HEK293 (cell line): Measurements from ENCODE around the gene DCLK1.

Source experiments
- CTCF ChIP-seq: fragments of 450-650 bp; formaldehyde crosslinking; IDR thresholded peaks from 2 replicates; pipeline ENCODE4 v1.5.1; 2016; ENCODE audit warnings: missing biosample characterization, missing genetic modification characterization
- KLF16 ChIP-seq: fragments of 450-650 bp; formaldehyde crosslinking; IDR thresholded peaks from 2 replicates; pipeline ENCODE4 v1.5.1; 2017; ENCODE audit warnings: missing biosample characterization, missing genetic modification characterization
- SETDB1 ChIP-seq: IDR thresholded peaks from one replicate; pipeline ENCODE4 v1.6.1; 2017; ENCODE audit warnings: mild to moderate bottlenecking, low read length, moderate library complexity, mixed read lengths; ENCODE audit not compliant: insufficient read length
- SP2 ChIP-seq: fragments of 450-650 bp; formaldehyde crosslinking; IDR thresholded peaks from 2 replicates; pipeline ENCODE4 v1.5.1; 2016; ENCODE audit warnings: missing biosample characterization, missing genetic modification characterization
- ZBTB26 ChIP-seq: fragments of 450-650 bp; formaldehyde crosslinking; optimal IDR thresholded peaks from 2 replicates; pipeline ENCODE3; 2016; ENCODE audit warnings: missing biosample characterization, mild to moderate bottlenecking, missing genetic modification characterization
- ZNF112 ChIP-seq: fragments of 450-650 bp; formaldehyde crosslinking; IDR thresholded peaks from 2 replicates; pipeline ENCODE4 v1.5.0; 2017; ENCODE audit warnings: missing biosample characterization, missing genetic modification characterization
- ZNF174 ChIP-seq: fragments of 450-650 bp; formaldehyde crosslinking; IDR thresholded peaks from 2 replicates; pipeline ENCODE4 v1.5.0; 2017; ENCODE audit warnings: missing biosample characterization, mild to moderate bottlenecking, missing genetic modification characterization
- ZNF184 ChIP-seq: fragments of 450-650 bp; IDR thresholded peaks from 2 replicates; pipeline ENCODE4 v1.5.1; 2018; ENCODE audit warnings: missing biosample characterization, mild to moderate bottlenecking, missing genetic modification characterization
- ZNF311 ChIP-seq: fragments of 450-650 bp; formaldehyde crosslinking; IDR thresholded peaks from 2 replicates; pipeline ENCODE4 v1.5.1; 2017; ENCODE audit warnings: missing biosample characterization, missing genetic modification characterization, borderline replicate concordance
- ZNF449 ChIP-seq: fragments of 450-650 bp; formaldehyde crosslinking; IDR thresholded peaks from 2 replicates; pipeline ENCODE4 v1.5.1; 2017; ENCODE audit warnings: missing biosample characterization, mild to moderate bottlenecking, missing genetic modification characterization, moderate library complexity
- ZNF548 ChIP-seq: fragments of 450-650 bp; formaldehyde crosslinking; IDR thresholded peaks from 2 replicates; pipeline ENCODE4 v1.5.1; 2016; ENCODE audit warnings: missing biosample characterization, missing genetic modification characterization
- ZNF549 ChIP-seq: fragments of 450-650 bp; IDR thresholded peaks from 2 replicates; pipeline ENCODE4 v1.5.1; 2018; ENCODE audit warnings: missing biosample characterization, missing genetic modification characterization, mild to moderate bottlenecking, inconsistent platforms, moderate library complexity
- TF ChIP-seq, protein P1 (sequence below): fragments of 450-650 bp; formaldehyde crosslinking; IDR thresholded peaks from 2 replicates; pipeline ENCODE4 v1.5.1; 2016; ENCODE audit warnings: missing biosample characterization, missing genetic modification characterization
- TF ChIP-seq, protein P2 (sequence below): fragments of 450-650 bp; formaldehyde crosslinking; IDR thresholded peaks from 2 replicates; pipeline ENCODE4; 2016; ENCODE audit warnings: missing biosample characterization, missing genetic modification characterization

- TF ChIP-seq ZNF311 (tag by site-specific recombination) (no peak), ZNF449 (tag by site-specific recombination) (no peak), SP2 (tag by site-specific recombination) (no peak), CTCF (tag by site-specific recombination) (no peak), ZNF548 (tag by site-specific recombination) (no peak), KLF16 (no peak), ZNF184 (tag by site-specific recombination) (no peak), SETDB1 (no peak), ZNF174 (tag by site-specific recombination) (no peak), ZNF112 (no peak), ZNF549 (tag by site-specific recombination) (no peak), ZBTB26 (tag by site-specific recombination) (no peak)
- TF ChIP-seq, protein P1, sequence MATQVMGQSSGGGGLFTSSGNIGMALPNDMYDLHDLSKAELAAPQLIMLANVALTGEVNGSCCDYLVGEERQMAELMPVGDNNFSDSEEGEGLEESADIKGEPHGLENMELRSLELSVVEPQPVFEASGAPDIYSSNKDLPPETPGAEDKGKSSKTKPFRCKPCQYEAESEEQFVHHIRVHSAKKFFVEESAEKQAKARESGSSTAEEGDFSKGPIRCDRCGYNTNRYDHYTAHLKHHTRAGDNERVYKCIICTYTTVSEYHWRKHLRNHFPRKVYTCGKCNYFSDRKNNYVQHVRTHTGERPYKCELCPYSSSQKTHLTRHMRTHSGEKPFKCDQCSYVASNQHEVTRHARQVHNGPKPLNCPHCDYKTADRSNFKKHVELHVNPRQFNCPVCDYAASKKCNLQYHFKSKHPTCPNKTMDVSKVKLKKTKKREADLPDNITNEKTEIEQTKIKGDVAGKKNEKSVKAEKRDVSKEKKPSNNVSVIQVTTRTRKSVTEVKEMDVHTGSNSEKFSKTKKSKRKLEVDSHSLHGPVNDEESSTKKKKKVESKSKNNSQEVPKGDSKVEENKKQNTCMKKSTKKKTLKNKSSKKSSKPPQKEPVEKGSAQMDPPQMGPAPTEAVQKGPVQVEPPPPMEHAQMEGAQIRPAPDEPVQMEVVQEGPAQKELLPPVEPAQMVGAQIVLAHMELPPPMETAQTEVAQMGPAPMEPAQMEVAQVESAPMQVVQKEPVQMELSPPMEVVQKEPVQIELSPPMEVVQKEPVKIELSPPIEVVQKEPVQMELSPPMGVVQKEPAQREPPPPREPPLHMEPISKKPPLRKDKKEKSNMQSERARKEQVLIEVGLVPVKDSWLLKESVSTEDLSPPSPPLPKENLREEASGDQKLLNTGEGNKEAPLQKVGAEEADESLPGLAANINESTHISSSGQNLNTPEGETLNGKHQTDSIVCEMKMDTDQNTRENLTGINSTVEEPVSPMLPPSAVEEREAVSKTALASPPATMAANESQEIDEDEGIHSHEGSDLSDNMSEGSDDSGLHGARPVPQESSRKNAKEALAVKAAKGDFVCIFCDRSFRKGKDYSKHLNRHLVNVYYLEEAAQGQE (tag by site-specific recombination), result no peak
- TF ChIP-seq, protein P2, sequence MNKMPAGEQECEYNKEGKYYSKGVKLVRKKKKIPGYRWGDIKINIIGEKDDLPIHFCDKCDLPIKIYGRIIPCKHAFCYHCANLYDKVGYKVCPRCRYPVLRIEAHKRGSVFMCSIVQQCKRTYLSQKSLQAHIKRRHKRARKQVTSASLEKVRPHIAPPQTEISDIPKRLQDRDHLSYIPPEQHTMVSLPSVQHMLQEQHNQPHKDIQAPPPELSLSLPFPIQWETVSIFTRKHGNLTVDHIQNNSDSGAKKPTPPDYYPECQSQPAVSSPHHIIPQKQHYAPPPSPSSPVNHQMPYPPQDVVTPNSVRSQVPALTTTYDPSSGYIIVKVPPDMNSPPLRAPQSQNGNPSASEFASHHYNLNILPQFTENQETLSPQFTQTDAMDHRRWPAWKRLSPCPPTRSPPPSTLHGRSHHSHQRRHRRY (tag by site-specific recombination), result no peak
Measured at GRCh38 chr13:35941374-35941773, 189.8 kb downstream of the DCLK1 start.
